IMR-90 (cell line): Measurements from ENCODE around the gene ICAM5. TPM values are rescaled to one million over a fixed set of nuclear protein-coding genes. Genes with fewer than 3 reads are reported as not detected.

Experiments used
- ATAC-seq: fragments of 200-7000 bp; cut with Tn5 transposase; 2 replicates; pipeline ENCODE4 v1.9.1; 2020; ENCODE audit warnings: low read depth, mild to moderate bottlenecking, moderate library complexity
- BruUV-seq: library from RNA; stranded (reverse); fragments of 400-500 nt; replicated peaks from 2 replicates; lab custom pipeline; 2021; lab: Mats Ljungman, UMichigan
- CTCF ChIA-PET: fragments of 300-600 bp; formaldehyde crosslinking; extraction: SDS; loops from one replicate; lab custom pipeline; 2021; ENCODE audit warnings: antibody characterized with exemption; lab: Yijun Ruan, JAX
- POLR2A ChIA-PET: fragments of 300-600 bp; sonication (Branson Sonifier 250); formaldehyde crosslinking; loops from one replicate; lab custom pipeline; 2022; ENCODE audit warnings: antibody characterized with exemption; ENCODE audit not compliant: unreplicated experiment; lab: Charles Lee
- DNase-seq: peaks from one replicate; pipeline ENCODE4 v3.0.0; 2013
- H2AFZ ChIP-seq: replicated peaks from 2 replicates; pipeline ENCODE3; 2013; ENCODE audit warnings: low read length, mild to moderate bottlenecking; ENCODE audit not compliant: poor library complexity
- H2AK5ac ChIP-seq: 2 replicates; pipeline ENCODE4 v1.6.1; 2013; ENCODE audit warnings: low read depth, low read length, inconsistent platforms
- H2AK9ac ChIP-seq: replicated peaks from 2 replicates; pipeline ENCODE3; 2013; ENCODE audit warnings: mild to moderate bottlenecking, low read depth, low read length, moderate library complexity; ENCODE audit not compliant: poor library complexity
- H2BK120ac ChIP-seq: 2 replicates; pipeline ENCODE4 v1.6.1; 2013; ENCODE audit warnings: low read depth, low read length, inconsistent platforms
- H2BK15ac ChIP-seq: 3 replicates; pipeline ENCODE4 v1.6.1; 2013; ENCODE audit warnings: low read depth, low read length, inconsistent platforms
- H2BK20ac ChIP-seq: 2 replicates; pipeline ENCODE4 v1.6.1; 2013; ENCODE audit warnings: low read depth, mild to moderate bottlenecking, inconsistent platforms, low read length, moderate library complexity
- H2BK5ac ChIP-seq: 2 replicates; pipeline ENCODE4 v1.6.1; 2013; ENCODE audit warnings: mild to moderate bottlenecking, low read depth, low read length, inconsistent platforms; ENCODE audit not compliant: poor library complexity, severe bottlenecking
- H3K14ac ChIP-seq: replicated peaks from 2 replicates; pipeline ENCODE4 v1.6.1; 2013; ENCODE audit warnings: low read depth, low read length, inconsistent platforms
- H3K18ac ChIP-seq: 2 replicates; pipeline ENCODE4 v1.6.1; 2013; ENCODE audit warnings: low read depth, low read length, control low read depth
- H3K23ac ChIP-seq: 2 replicates; pipeline ENCODE4 v1.6.1; 2013; ENCODE audit warnings: low read depth, low read length, inconsistent platforms
- H3K27ac ChIP-seq: 2 replicates; pipeline ENCODE4 v1.5.1; 2013; ENCODE audit warnings: mild to moderate bottlenecking, control low read depth, low read length; ENCODE audit not compliant: insufficient read depth
- H3K27me3 ChIP-seq: 2 replicates; pipeline ENCODE4 v1.6.1; 2013; ENCODE audit warnings: low read length; ENCODE audit not compliant: control insufficient read depth, insufficient read depth
- H3K36me3 ChIP-seq: 2 replicates; pipeline ENCODE4 v1.6.1; 2013; ENCODE audit warnings: low read length, mixed read lengths; ENCODE audit not compliant: control insufficient read depth, insufficient read depth
- H3K4ac ChIP-seq: 2 replicates; pipeline ENCODE4 v1.6.1; 2013; ENCODE audit warnings: low read depth, low read length, inconsistent platforms
- H3K4me1 ChIP-seq: 2 replicates; pipeline ENCODE4 v1.6.1; 2013; ENCODE audit warnings: low read length, mixed read lengths; ENCODE audit not compliant: control insufficient read depth, insufficient read depth
- H3K4me2 ChIP-seq: 2 replicates; pipeline ENCODE4 v1.6.1; 2013; ENCODE audit warnings: low read depth, mild to moderate bottlenecking, control low read depth, low read length, moderate library complexity
- H3K4me3 ChIP-seq: 2 replicates; pipeline ENCODE4 v1.5.1; 2013; ENCODE audit warnings: low read depth, mild to moderate bottlenecking, control low read depth, low read length, moderate library complexity; ENCODE audit not compliant: insufficient read depth
- H3K56ac ChIP-seq: 2 replicates; pipeline ENCODE4 v1.6.1; 2013; ENCODE audit warnings: low read length, inconsistent platforms; ENCODE audit not compliant: insufficient read depth; ENCODE audit errors: extremely low read depth
- H3K79me1 ChIP-seq, 2 experiments: 2 replicates each; pipeline ENCODE4 v1.6.1; 2013; ENCODE audit warnings: low read length in 2 of 2, inconsistent platforms in 1 of 2, low read depth in 1 of 2
- H3K9ac ChIP-seq: 2 replicates; pipeline ENCODE4 v1.6.1; 2013; ENCODE audit warnings: low read depth, low read length, control low read depth
- H3K9me1 ChIP-seq: 2 replicates; pipeline ENCODE4 v1.6.1; 2013; ENCODE audit warnings: low read length, inconsistent platforms; ENCODE audit not compliant: insufficient read depth
- H3K9me3 ChIP-seq: 2 replicates; pipeline ENCODE4 v1.6.1; 2013; ENCODE audit warnings: low read length; ENCODE audit not compliant: control insufficient read depth, insufficient read depth
- H4K20me1 ChIP-seq: 2 replicates; pipeline ENCODE4 v1.6.1; 2013; ENCODE audit warnings: low read length, inconsistent platforms; ENCODE audit not compliant: insufficient read depth
- H4K5ac ChIP-seq: 2 replicates; pipeline ENCODE4 v1.6.1; 2013; ENCODE audit warnings: mild to moderate bottlenecking, low read depth, low read length, control low read depth
- H4K8ac ChIP-seq, 2 experiments: 2 replicates each; pipeline ENCODE4 v1.6.1; 2013; ENCODE audit warnings: low read depth in 2 of 2, low read length in 2 of 2, control low read depth in 1 of 2, inconsistent platforms in 1 of 2
- H4K91ac ChIP-seq: 2 replicates; pipeline ENCODE4 v1.6.1; 2013; ENCODE audit warnings: low read depth, low read length, inconsistent platforms; ENCODE audit not compliant: insufficient read depth
- FOS ChIP-seq: fragments of 150-350 bp; IDR thresholded peaks from 2 replicates; pipeline ENCODE4 v1.6.1; 2016; ENCODE audit warnings: low read depth, low read length
- MXI1 ChIP-seq: IDR thresholded peaks from 2 replicates; pipeline ENCODE4 v1.6.1; 2012; ENCODE audit warnings: low read depth, mild to moderate bottlenecking, low read length, moderate library complexity, borderline replicate concordance
- POLR2A ChIP-seq: IDR thresholded peaks from 2 replicates; pipeline ENCODE4 v1.6.1; 2012; ENCODE audit warnings: mild to moderate bottlenecking, low read depth, low read length
- WGBS, 2 experiments: methylation state at CpG; one replicate each; pipeline versions ENCODE4 v1.1.5 to v1.1.7; 2013; ENCODE audit warnings: missing lambda C conversion rate in 2 of 2; ENCODE audit not compliant: insufficient read length in 1 of 2; ENCODE audit errors: extremely low coverage in 2 of 2; 5-methylcytosine and 5-hydroxymethylcytosine counted together
- dilution Hi-C: fragments of 300-500 bp; cut with HindIII; formaldehyde crosslinking; loops from one replicate; pipeline ENCODE4 v1.14.3; 2018; ENCODE audit warnings: low sequenced_read_pairs; ENCODE audit not compliant: unreplicated experiment
- in situ Hi-C: fragments of 300-500 bp; cut with MboI; formaldehyde crosslinking; loops from 3 replicates; pipeline ENCODE4 v1.14.3; 2019; ENCODE audit warnings: low sequenced_read_pairs, inconsistent platforms, mixed read lengths
- intact Hi-C: fragments of 100-400 bp; cut with micrococcal nuclease; formaldehyde crosslinking; loops from 2 replicates; pipeline ENCODE4 v1.10.0; 2022
- polyA plus RNA-seq, 3 experiments: library from polyadenylated mRNA; depleted of rRNA; stranded (reverse); fragments of >200 nt; gene quantifications; 2 replicates each; pipeline ENCODE4 v1.2.3, GENCODE V29; 2012; ENCODE audit warnings: low replicate concordance in 1 of 3
- total RNA-seq: library from RNA; depleted of rRNA; stranded (reverse); fragments of >200 nt; gene quantifications from 2 replicates; pipeline ENCODE4 v1.2.3, GENCODE V29; 2012

Gene ICAM5
- total and polyA plus RNA-seq, 2 of the 4 experiments (the other 2 are of a cell fraction) = 3.0 to 23.9 TPM

GRCh38 chr19:10262771-10263170, 27.0 kb upstream of the ICAM5 start:
- no peaks in the 10 kb centered on the region for H3K4me1 ChIP-seq
- no peaks in the 10 kb centered on the region for H4K20me1 ChIP-seq
- H2AFZ ChIP-seq = peak overlapping the region; percentile 69
- no peak overlapping the region for H2BK15ac ChIP-seq
- H3K27me3 ChIP-seq = no peaks in the 10 kb centered on the region
- dilution Hi-C loops (no loop called here), in situ Hi-C loops (loop anchor here (5.0 kb wide), 1 partner anchor 125 kb away; no protein-coding TSS in a partner anchor), intact Hi-C loops (no loop called here)
- H3K36me3 ChIP-seq = peaks cover 14% of the 10 kb centered on the region
- WGBS, 2 experiments = no CpG with 5 or more reads among the region's 7 CpGs
- DNase-seq = peak; percentile 65
- no peak overlapping the region for H4K8ac ChIP-seq
- no peak overlapping the region for H2AK9ac ChIP-seq
- H3K4me3 ChIP-seq = no peak overlapping the region
- no peak overlapping the region for H2BK120ac ChIP-seq
- TF ChIP-seq FOS (no peak), POLR2A (no peak), MXI1 (no peak)
- H3K4ac ChIP-seq = no peak overlapping the region
- no peak overlapping the region for H2AK5ac ChIP-seq
- H3K9me1 ChIP-seq = no peaks in the 10 kb centered on the region
- BruUV-seq = no TSS peak
- no peak overlapping the region for H3K27ac ChIP-seq
- no peak overlapping the region for H4K91ac ChIP-seq
- no peaks in the 10 kb centered on the region for H3K79me1 ChIP-seq
- no peak overlapping the region for H2BK20ac ChIP-seq
- H3K9ac ChIP-seq = no peak overlapping the region
- no peak overlapping the region for H3K18ac ChIP-seq
- H4K5ac ChIP-seq = no peak overlapping the region
- CTCF ChIA-PET = no interaction called here
- H3K23ac ChIP-seq = no peak overlapping the region
- no peak overlapping the region for H2BK5ac ChIP-seq
- H3K4me2 ChIP-seq = no peak overlapping the region
- no peaks in the 10 kb centered on the region for H3K9me3 ChIP-seq
- no peak overlapping the region for H3K56ac ChIP-seq
- H3K14ac ChIP-seq = no peak overlapping the region
- no peak for ATAC-seq
- POLR2A ChIA-PET = no interaction called here
